Body of pancreas (tissue), 4 donors: ENCODE results near the gene DACH1. TPM values are rescaled to one million over a fixed set of nuclear protein-coding genes. Genes with fewer than 3 reads are reported as not detected.

Experiments used
- ATAC-seq: fragments of 150-250 bp; one replicate; pipeline ENCODE4 v1.9.1; 2016
- DNase-seq, 4 donors: peaks; one replicate each; pipeline ENCODE4 v3.0.0-alpha.2; 2019
- H3K27ac ChIP-seq, 4 donors: fragments of 200-600 bp; sonication (generic); 1 replicate in 3 of 4; 2 replicates in 1 of 4; pipeline versions ENCODE4 v1.5.1 to v1.6.1; 2016 to 2019; ENCODE audit warnings: mild to moderate bottlenecking in 1 of 4, mixed read lengths in 1 of 4, moderate library complexity in 1 of 4
- H3K27me3 ChIP-seq, 2 donors: fragments of 200-600 bp; sonication (generic); one replicate each; pipeline ENCODE4 v1.6.0; 2016; ENCODE audit warnings: mild to moderate bottlenecking in 1 of 2
- H3K36me3 ChIP-seq, 2 donors: fragments of 200-600 bp; sonication (generic); replicated peaks in 1 of 2; 2 replicates each; pipeline ENCODE4 v1.5.1; 2016; ENCODE audit warnings: low read depth in 2 of 2; ENCODE audit not compliant: insufficient read depth in 1 of 2
- H3K4me1 ChIP-seq: fragments of 200-600 bp; sonication (generic); one replicate; pipeline ENCODE4 v1.6.0; 2016
- H3K4me3 ChIP-seq, 2 donors: fragments of 200-600 bp; sonication (generic); 1 replicate in 1 of 2; 2 replicates in 1 of 2; pipeline ENCODE4 v1.5.1; 2016 to 2019
- H3K9me3 ChIP-seq, 3 donors: fragments of 200-600 bp; sonication (generic); 1 replicate in 2 of 3; 2 replicates in 1 of 3; pipeline ENCODE4 v1.5.1; 2016
- CTCF ChIP-seq, 7 experiments: fragments of 450-650 bp in 4 of 7; fragments of 200-600 bp in 3 of 7; sonication (generic) in 3 of 7; IDR thresholded peaks; one replicate each; pipeline ENCODE4 v1.5.1; 2016 to 2019; ENCODE audit warnings: antibody characterized with exemption in 7 of 7
- POLR2A ChIP-seq, 3 donors: fragments of 450-650 bp; IDR thresholded peaks; one replicate each; pipeline ENCODE4 v1.6.1; 2016; ENCODE audit warnings: antibody characterized with exemption in 3 of 3, mild to moderate bottlenecking in 2 of 3
- WGBS, 2 donors: methylation state at CpG; one replicate each; pipeline ENCODE4 v1.1.5; 2017; 5-methylcytosine and 5-hydroxymethylcytosine counted together
- intact Hi-C: fragments of 100-400 bp; cut with DNase I; formaldehyde crosslinking; loops from one replicate; pipeline ENCODE4 v1.15.1; 2023
- total RNA-seq, 2 donors: library from RNA; depleted of rRNA; stranded (reverse); fragments of >200 nt; gene quantifications; one replicate each; pipeline ENCODE4 v1.1.0, GENCODE V29; 2016

DACH1 gene
- total RNA-seq, 2 donors from 2014 or later: 2.9 to 3.3 TPM

DNA sequence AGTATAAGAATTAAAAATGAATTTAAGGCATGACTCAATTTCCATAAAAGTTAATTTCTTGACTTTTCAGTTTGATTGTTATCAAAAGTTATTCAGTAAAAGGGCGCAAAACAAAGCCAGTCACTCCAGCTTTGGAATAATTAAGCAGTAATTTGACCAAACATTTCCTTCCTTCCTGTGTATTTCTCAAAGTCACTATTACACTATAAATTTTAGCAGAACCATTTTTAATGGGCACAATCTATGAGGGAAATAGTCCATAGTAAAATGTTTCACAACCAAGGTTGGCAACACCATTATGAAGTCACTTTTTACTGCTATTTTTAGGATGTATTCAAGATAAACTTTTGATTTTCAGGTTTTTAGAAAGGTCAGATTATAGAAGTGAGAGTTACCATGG, 91.0 kb downstream of the DACH1 start:
- no peaks in the 10 kb centered on the region for H3K9me3 ChIP-seq
- H3K27ac ChIP-seq: no peak overlapping the region
- intact Hi-C loops: no loop called here
- no peaks in the 10 kb centered on the region for H3K36me3 ChIP-seq
- no peak overlapping the region for H3K4me3 ChIP-seq
- DNase-seq (no peak), ATAC-seq (no peak)
- 71 to 94% methylated on average over 1 of the region's 1 CpG for WGBS, 2 donors
- H3K4me1 ChIP-seq: peaks cover 8% of the 10 kb centered on the region
- TF ChIP-seq POLR2A (IDR thresholded peaks at IDR 0.05): no peak
- no peak for TF ChIP-seq CTCF (IDR thresholded peaks at IDR 0.05)
- H3K27me3 ChIP-seq: no peaks in the 10 kb centered on the region

GRCh38 chr13:71774863-71775262, 92.1 kb downstream of the DACH1 start:
- DNase-seq (no peak), ATAC-seq (no peak)
- TF ChIP-seq CTCF (IDR thresholded peaks at IDR 0.05): no peak
- no peak for TF ChIP-seq POLR2A (IDR thresholded peaks at IDR 0.05)
- no peaks in the 10 kb centered on the region for H3K9me3 ChIP-seq
- 93% methylated on average over 4 of the region's 4 CpGs for WGBS, 2 donors
- peaks cover 8% of the 10 kb centered on the region for H3K4me1 ChIP-seq
- no peak overlapping the region for H3K27ac ChIP-seq
- intact Hi-C loops: no loop called here
- H3K27me3 ChIP-seq: no peaks in the 10 kb centered on the region
- no peak overlapping the region for H3K4me3 ChIP-seq
- no peaks in the 10 kb centered on the region for H3K36me3 ChIP-seq

DNA sequence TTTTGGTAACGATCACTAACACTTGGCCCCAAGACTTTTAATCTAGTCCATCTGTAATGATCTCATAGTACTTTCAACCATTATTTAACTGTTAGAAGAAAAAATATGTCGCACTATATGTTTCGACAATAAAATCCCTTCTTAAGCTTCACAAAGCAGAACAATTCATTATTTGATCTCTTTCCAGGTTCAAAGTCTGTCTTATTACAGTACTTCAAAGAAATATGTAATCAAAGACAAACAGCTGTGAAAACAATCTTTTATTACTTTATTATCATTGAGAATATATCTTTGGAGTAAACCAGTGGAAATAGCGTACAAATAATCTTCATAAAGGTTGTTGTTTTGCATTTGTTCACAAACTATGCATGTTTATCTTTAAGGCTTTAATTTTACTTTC, 93.5 kb downstream of the DACH1 start:
- Histone ChIP-seq H3K27ac (no peak overlapping the region), H3K4me1 (peaks cover 8% of the 10 kb centered on the region), H3K27me3 (no peaks in the 10 kb centered on the region), H3K9me3 (no peaks in the 10 kb centered on the region), H3K36me3 (no peaks in the 10 kb centered on the region), H3K4me3 (no peak overlapping the region)
- TF ChIP-seq CTCF (IDR thresholded peaks at IDR 0.05): no peak
- TF ChIP-seq POLR2A (IDR thresholded peaks at IDR 0.05): no peak
- WGBS, 2 donors: 38 to 44% methylated on average over 4 of the region's 4 CpGs
- no peak for DNase-seq
- no peak for ATAC-seq
- intact Hi-C loops: no loop called here

DNA sequence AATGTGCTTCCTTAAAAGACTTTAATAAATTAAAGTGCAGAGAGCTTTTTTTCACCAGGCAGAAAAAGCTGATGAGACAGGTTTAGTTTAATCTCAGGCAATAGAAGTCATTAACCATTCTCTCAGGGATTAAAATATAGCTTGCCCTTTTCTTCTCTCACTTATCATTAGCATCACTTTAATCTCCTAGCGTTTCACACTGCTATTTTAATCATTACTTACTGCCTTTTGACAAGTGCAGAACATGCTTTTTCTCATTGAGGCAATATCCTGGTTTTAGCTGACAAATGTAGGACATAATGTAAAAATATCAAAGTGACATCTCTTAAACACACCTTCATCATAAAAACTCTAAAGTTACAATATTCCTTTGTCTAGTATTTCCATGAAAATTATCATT, 94.6 kb downstream of the DACH1 start:
- DNase-seq (no peak), ATAC-seq (no peak)
- WGBS, 2 donors: 3% methylated on average over 1 of the region's 1 CpG
- no peak overlapping the region for H3K27ac ChIP-seq
- intact Hi-C loops: no loop called here
- no peak overlapping the region for H3K4me3 ChIP-seq
- H3K4me1 ChIP-seq: peaks cover 8% of the 10 kb centered on the region
- H3K36me3 ChIP-seq: no peaks in the 10 kb centered on the region
- no peak for TF ChIP-seq POLR2A (IDR thresholded peaks at IDR 0.05)
- TF ChIP-seq CTCF (IDR thresholded peaks at IDR 0.05): no peak
- no peaks in the 10 kb centered on the region for H3K27me3 ChIP-seq
- no peaks in the 10 kb centered on the region for H3K9me3 ChIP-seq

- ATAC-seq (no peak), DNase-seq (no peak)
- H3K9me3 ChIP-seq: no peaks in the 10 kb centered on the region
- H3K27ac ChIP-seq: peak overlapping the region in 1 of 4 donors; percentile 37
- intact Hi-C loops: no loop called here
- TF ChIP-seq CTCF (IDR thresholded peaks at IDR 0.05) (no peak), POLR2A (IDR thresholded peaks at IDR 0.05) (no peak)
- peaks cover 8% of the 10 kb centered on the region for H3K4me1 ChIP-seq
- no peaks in the 10 kb centered on the region for H3K27me3 ChIP-seq
- WGBS, 2 donors: 72 to 87% methylated on average over 2 of the region's 2 CpGs
- H3K36me3 ChIP-seq: no peaks in the 10 kb centered on the region
- H3K4me3 ChIP-seq: no peak overlapping the region
Measured at GRCh38 chr13:71771144-71771543, 95.9 kb downstream of the DACH1 start.
